Gastrocnemius medialis (tissue), 4 donors: Measurements from ENCODE around the gene GALNT4.

ENCODE experiments used
- POLR2A ChIP-seq, 2 donors: fragments of 450-650 bp; IDR thresholded peaks; one replicate each; pipeline ENCODE4 v1.6.1; 2017; ENCODE audit warnings: antibody characterized with exemption in 2 of 2, mild to moderate bottlenecking in 2 of 2, moderate library complexity in 2 of 2
- TF ChIP-seq, protein P1 (sequence below), 5 experiments: fragments of 450-650 bp in 3 of 5; fragments of 200-600 bp in 2 of 5; sonication (generic) in 2 of 5; IDR thresholded peaks in 4 of 5; conservative IDR thresholded peaks in 1 of 5; 1 replicate in 4 of 5; 2 replicates in 1 of 5; pipeline ENCODE4 v1.5.1; 2016 to 2019; ENCODE audit warnings: antibody characterized with exemption in 5 of 5, mild to moderate bottlenecking in 3 of 5, moderate library complexity in 3 of 5

GRCh38 chr12:89523393-89523792 is 1.2 kb downstream of the GALNT4 start:
- TF ChIP-seq, protein P1, sequence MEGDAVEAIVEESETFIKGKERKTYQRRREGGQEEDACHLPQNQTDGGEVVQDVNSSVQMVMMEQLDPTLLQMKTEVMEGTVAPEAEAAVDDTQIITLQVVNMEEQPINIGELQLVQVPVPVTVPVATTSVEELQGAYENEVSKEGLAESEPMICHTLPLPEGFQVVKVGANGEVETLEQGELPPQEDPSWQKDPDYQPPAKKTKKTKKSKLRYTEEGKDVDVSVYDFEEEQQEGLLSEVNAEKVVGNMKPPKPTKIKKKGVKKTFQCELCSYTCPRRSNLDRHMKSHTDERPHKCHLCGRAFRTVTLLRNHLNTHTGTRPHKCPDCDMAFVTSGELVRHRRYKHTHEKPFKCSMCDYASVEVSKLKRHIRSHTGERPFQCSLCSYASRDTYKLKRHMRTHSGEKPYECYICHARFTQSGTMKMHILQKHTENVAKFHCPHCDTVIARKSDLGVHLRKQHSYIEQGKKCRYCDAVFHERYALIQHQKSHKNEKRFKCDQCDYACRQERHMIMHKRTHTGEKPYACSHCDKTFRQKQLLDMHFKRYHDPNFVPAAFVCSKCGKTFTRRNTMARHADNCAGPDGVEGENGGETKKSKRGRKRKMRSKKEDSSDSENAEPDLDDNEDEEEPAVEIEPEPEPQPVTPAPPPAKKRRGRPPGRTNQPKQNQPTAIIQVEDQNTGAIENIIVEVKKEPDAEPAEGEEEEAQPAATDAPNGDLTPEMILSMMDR (IDR thresholded peaks at IDR 0.05 in 4 of 5, conservative IDR thresholded peaks at IDR 0.05 in 1 of 5): no peak
- TF ChIP-seq POLR2A (IDR thresholded peaks at IDR 0.05): no peak
